Measurements from ENCODE around the gene SOCS2. TPM values are rescaled to one million over a fixed set of nuclear protein-coding genes. Genes with fewer than 3 reads are reported as not detected.

The SOCS2 gene
- total and polyA plus RNA-seq, 10 of the 15 experiments (the other 5 are each of a cell fraction or from before 2014, with no cell fraction given), result 2.6 to 12.0 (median 7.2) TPM

- TF ChIP-seq IKZF2 (IDR thresholded peaks at IDR 0.05) (peak in 1 of 2 experiments; percentile 48; a peak in 2 of 4 replicates), YBX1 (IDR thresholded peaks at IDR 0.05) (no peak), PAX5 (IDR thresholded peaks at IDR 0.05; ENCODE audit: borderline replicate concordance, low read depth, low read length) (0 out of 2 replicates have a peak, but pooled peaks have one; percentile 31), RELA (IDR thresholded peaks at IDR 0.05; ENCODE audit: borderline replicate concordance, partially characterized antibody) (peak; percentile 60), HSF1 (IDR thresholded peaks at IDR 0.05; ENCODE audit: low read depth, low read length) (no peak), JUNB (IDR thresholded peaks at IDR 0.05) (peak; percentile 93), ASH2L (IDR thresholded peaks at IDR 0.05; ENCODE audit: borderline replicate concordance, low read depth) (no peak), CREM (IDR thresholded peaks at IDR 0.05; ENCODE audit: low read depth) (peak; percentile 62), CREB1 (IDR thresholded peaks at IDR 0.05; ENCODE audit: low read depth) (peak; percentile 80), PKNOX1 (IDR thresholded peaks at IDR 0.05) (no peak), TARDBP (IDR thresholded peaks at IDR 0.05; ENCODE audit: borderline replicate concordance) (no peak), EED (IDR thresholded peaks at IDR 0.05; ENCODE audit: low read depth) (peak; percentile 37; the same call in 1 of the 2 replicates), MEF2A (IDR thresholded peaks at IDR 0.05; ENCODE audit: insufficient read depth, low read depth, low read length) (0 out of 2 replicates have a peak, but pooled peaks have one; percentile 42), YY1 (IDR thresholded peaks at IDR 0.05; ENCODE audit: low read depth, low read length) (no peak), CEBPB (IDR thresholded peaks at IDR 0.05; ENCODE audit: borderline replicate concordance in 1 of 2, low read depth in 2 of 2, low read length in 2 of 2) (no peak), MEF2B (IDR thresholded peaks at IDR 0.05; ENCODE audit: partially characterized antibody, poor library complexity, severe bottlenecking) (peak; percentile 85), FOXM1 (IDR thresholded peaks at IDR 0.05; ENCODE audit: low read depth, low read length) (peak; percentile 91; the same call in 1 of the 2 replicates), ZBED1 (IDR thresholded peaks at IDR 0.05; ENCODE audit: borderline replicate concordance) (peak; percentile 68)
- TF ChIP-seq, protein P1, sequence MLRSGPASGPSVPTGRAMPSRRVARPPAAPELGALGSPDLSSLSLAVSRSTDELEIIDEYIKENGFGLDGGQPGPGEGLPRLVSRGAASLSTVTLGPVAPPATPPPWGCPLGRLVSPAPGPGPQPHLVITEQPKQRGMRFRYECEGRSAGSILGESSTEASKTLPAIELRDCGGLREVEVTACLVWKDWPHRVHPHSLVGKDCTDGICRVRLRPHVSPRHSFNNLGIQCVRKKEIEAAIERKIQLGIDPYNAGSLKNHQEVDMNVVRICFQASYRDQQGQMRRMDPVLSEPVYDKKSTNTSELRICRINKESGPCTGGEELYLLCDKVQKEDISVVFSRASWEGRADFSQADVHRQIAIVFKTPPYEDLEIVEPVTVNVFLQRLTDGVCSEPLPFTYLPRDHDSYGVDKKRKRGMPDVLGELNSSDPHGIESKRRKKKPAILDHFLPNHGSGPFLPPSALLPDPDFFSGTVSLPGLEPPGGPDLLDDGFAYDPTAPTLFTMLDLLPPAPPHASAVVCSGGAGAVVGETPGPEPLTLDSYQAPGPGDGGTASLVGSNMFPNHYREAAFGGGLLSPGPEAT (IDR thresholded peaks at IDR 0.05; ENCODE audit: low read depth), result peak; percentile 39; the same call in 1 of the 2 replicates
- TF ChIP-seq, protein P2, sequence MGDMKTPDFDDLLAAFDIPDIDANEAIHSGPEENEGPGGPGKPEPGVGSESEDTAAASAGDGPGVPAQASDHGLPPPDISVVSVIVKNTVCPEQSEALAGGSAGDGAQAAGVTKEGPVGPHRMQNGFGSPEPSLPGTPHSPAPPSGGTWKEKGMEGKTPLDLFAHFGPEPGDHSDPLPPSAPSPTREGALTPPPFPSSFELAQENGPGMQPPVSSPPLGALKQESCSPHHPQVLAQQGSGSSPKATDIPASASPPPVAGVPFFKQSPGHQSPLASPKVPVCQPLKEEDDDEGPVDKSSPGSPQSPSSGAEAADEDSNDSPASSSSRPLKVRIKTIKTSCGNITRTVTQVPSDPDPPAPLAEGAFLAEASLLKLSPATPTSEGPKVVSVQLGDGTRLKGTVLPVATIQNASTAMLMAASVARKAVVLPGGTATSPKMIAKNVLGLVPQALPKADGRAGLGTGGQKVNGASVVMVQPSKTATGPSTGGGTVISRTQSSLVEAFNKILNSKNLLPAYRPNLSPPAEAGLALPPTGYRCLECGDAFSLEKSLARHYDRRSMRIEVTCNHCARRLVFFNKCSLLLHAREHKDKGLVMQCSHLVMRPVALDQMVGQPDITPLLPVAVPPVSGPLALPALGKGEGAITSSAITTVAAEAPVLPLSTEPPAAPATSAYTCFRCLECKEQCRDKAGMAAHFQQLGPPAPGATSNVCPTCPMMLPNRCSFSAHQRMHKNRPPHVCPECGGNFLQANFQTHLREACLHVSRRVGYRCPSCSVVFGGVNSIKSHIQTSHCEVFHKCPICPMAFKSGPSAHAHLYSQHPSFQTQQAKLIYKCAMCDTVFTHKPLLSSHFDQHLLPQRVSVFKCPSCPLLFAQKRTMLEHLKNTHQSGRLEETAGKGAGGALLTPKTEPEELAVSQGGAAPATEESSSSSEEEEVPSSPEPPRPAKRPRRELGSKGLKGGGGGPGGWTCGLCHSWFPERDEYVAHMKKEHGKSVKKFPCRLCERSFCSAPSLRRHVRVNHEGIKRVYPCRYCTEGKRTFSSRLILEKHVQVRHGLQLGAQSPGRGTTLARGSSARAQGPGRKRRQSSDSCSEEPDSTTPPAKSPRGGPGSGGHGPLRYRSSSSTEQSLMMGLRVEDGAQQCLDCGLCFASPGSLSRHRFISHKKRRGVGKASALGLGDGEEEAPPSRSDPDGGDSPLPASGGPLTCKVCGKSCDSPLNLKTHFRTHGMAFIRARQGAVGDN (IDR thresholded peaks at IDR 0.05), result no peak
Measured at GRCh38 chr12:93624595-93625294, 52.3 kb downstream of the SOCS2 start (continued).

Data from GM12878 (cell line).